ENCODE data around the gene JAKMIP1. TPM values are rescaled to one million over a fixed set of nuclear protein-coding genes. Genes with fewer than 3 reads are reported as not detected.

JAKMIP1 gene
- polyA plus RNA-seq, 2 donors: 0.13 to 0.31 TPM

GRCh38 chr4:6197433-6198174 lies 2.7 kb downstream of the JAKMIP1 start:
- H3K27ac ChIP-seq (ENCODE audit: low read depth in 2 of 2, low read length in 1 of 2): no peak overlapping the region
- peaks cover 3 to 16% of the 10 kb centered on the region in 2 donors for H3K9me3 ChIP-seq (ENCODE audit: control insufficient read depth in 2 of 2, insufficient read depth in 1 of 2, low read depth in 1 of 2, low read length in 1 of 2)
- H3K4me3 ChIP-seq (ENCODE audit: low read depth in 1 of 2, low read length in 2 of 2): no peak overlapping the region
- H3K4me1 ChIP-seq (ENCODE audit: control insufficient read depth in 2 of 2, insufficient read depth in 2 of 2, low read length in 1 of 2): peaks cover 11 to 15% of the 10 kb centered on the region in 2 donors
- H3K27me3 ChIP-seq (ENCODE audit: control insufficient read depth in 1 of 2, insufficient read depth in 2 of 2, low read length in 2 of 2): peaks cover 0 to 2% of the 10 kb centered on the region in 2 donors
- H3K36me3 ChIP-seq (ENCODE audit: control insufficient read depth in 2 of 2, insufficient read depth in 2 of 2, low read length in 1 of 2): no peaks in the 10 kb centered on the region
- 62 to 65% methylated on average over 9 of the region's 9 CpGs for WGBS, 2 donors

- WGBS, 2 donors: 85% methylated on average over 11 of the region's 11 CpGs
- Histone ChIP-seq H3K36me3 (ENCODE audit: control insufficient read depth in 2 of 2, insufficient read depth in 2 of 2, low read length in 1 of 2) (no peaks in the 10 kb centered on the region), H3K4me1 (ENCODE audit: control insufficient read depth in 2 of 2, insufficient read depth in 2 of 2, low read length in 1 of 2) (peaks cover 11 to 15% of the 10 kb centered on the region in 2 donors), H3K27me3 (ENCODE audit: control insufficient read depth in 1 of 2, insufficient read depth in 2 of 2, low read length in 2 of 2) (peaks cover 0 to 2% of the 10 kb centered on the region in 2 donors), H3K27ac (ENCODE audit: low read depth in 2 of 2, low read length in 1 of 2) (no peak overlapping the region), H3K9me3 (ENCODE audit: control insufficient read depth in 2 of 2, insufficient read depth in 1 of 2, low read depth in 1 of 2, low read length in 1 of 2) (peaks cover under 1 to 15% of the 10 kb centered on the region in 2 donors), H3K4me3 (ENCODE audit: low read depth in 1 of 2, low read length in 2 of 2) (no peak overlapping the region)
These were observed 3.5 kb downstream of the JAKMIP1 start for GRCh38 chr4:6196871-6197270.

- H3K27me3 ChIP-seq (ENCODE audit: control insufficient read depth in 1 of 2, insufficient read depth in 2 of 2, low read length in 2 of 2): peaks cover 0 to 2% of the 10 kb centered on the region in 2 donors
- H3K4me1 ChIP-seq (ENCODE audit: control insufficient read depth in 2 of 2, insufficient read depth in 2 of 2, low read length in 1 of 2): peaks cover 11 to 15% of the 10 kb centered on the region in 2 donors
- no peaks in the 10 kb centered on the region for H3K36me3 ChIP-seq (ENCODE audit: control insufficient read depth in 2 of 2, insufficient read depth in 2 of 2, low read length in 1 of 2)
- peaks cover 0 to 10% of the 10 kb centered on the region in 2 donors for H3K9me3 ChIP-seq (ENCODE audit: control insufficient read depth in 2 of 2, insufficient read depth in 1 of 2, low read depth in 1 of 2, low read length in 1 of 2)
- no peak overlapping the region for H3K4me3 ChIP-seq (ENCODE audit: low read depth in 1 of 2, low read length in 2 of 2)
- no peak overlapping the region for H3K27ac ChIP-seq (ENCODE audit: low read depth in 2 of 2, low read length in 1 of 2)
- WGBS, 2 donors: 85 to 88% methylated on average over 8 of the region's 8 CpGs
These were observed 4.0 kb downstream of the JAKMIP1 start for GRCh38 chr4:6196324-6196723.

GRCh38 chr4:6195602-6196319 lies 4.6 kb downstream of the JAKMIP1 start:
- Histone ChIP-seq H3K4me3 (ENCODE audit: low read depth in 1 of 2, low read length in 2 of 2) (no peak overlapping the region), H3K9me3 (ENCODE audit: control insufficient read depth in 2 of 2, insufficient read depth in 1 of 2, low read depth in 1 of 2, low read length in 1 of 2) (peaks cover 0 to 4% of the 10 kb centered on the region in 2 donors), H3K27me3 (ENCODE audit: control insufficient read depth in 1 of 2, insufficient read depth in 2 of 2, low read length in 2 of 2) (peaks cover 0 to 2% of the 10 kb centered on the region in 2 donors), H3K36me3 (ENCODE audit: control insufficient read depth in 2 of 2, insufficient read depth in 2 of 2, low read length in 1 of 2) (no peaks in the 10 kb centered on the region), H3K4me1 (ENCODE audit: control insufficient read depth in 2 of 2, insufficient read depth in 2 of 2, low read length in 1 of 2) (peaks cover 10 to 15% of the 10 kb centered on the region in 2 donors), H3K27ac (ENCODE audit: low read depth in 2 of 2, low read length in 1 of 2) (no peak overlapping the region)
- WGBS, 2 donors: 56 to 62% methylated on average over 12 of the region's 12 CpGs

- H3K27me3 ChIP-seq (ENCODE audit: control insufficient read depth in 1 of 2, insufficient read depth in 2 of 2, low read length in 2 of 2): peaks cover 0 to 2% of the 10 kb centered on the region in 2 donors
- H3K4me1 ChIP-seq (ENCODE audit: control insufficient read depth in 2 of 2, insufficient read depth in 2 of 2, low read length in 1 of 2): peaks cover 5 to 10% of the 10 kb centered on the region in 2 donors
- H3K4me3 ChIP-seq (ENCODE audit: low read depth in 1 of 2, low read length in 2 of 2): no peak overlapping the region
- WGBS, 2 donors: 84 to 85% methylated on average over 12 of the region's 12 CpGs
- no peak overlapping the region for H3K27ac ChIP-seq (ENCODE audit: low read depth in 2 of 2, low read length in 1 of 2)
- peaks cover 0 to 3% of the 10 kb centered on the region in 2 donors for H3K9me3 ChIP-seq (ENCODE audit: control insufficient read depth in 2 of 2, insufficient read depth in 1 of 2, low read depth in 1 of 2, low read length in 1 of 2)
- no peaks in the 10 kb centered on the region for H3K36me3 ChIP-seq (ENCODE audit: control insufficient read depth in 2 of 2, insufficient read depth in 2 of 2, low read length in 1 of 2)
These were observed 5.7 kb downstream of the JAKMIP1 start for GRCh38 chr4:6194458-6195195.

GRCh38 chr4:6193399-6193798 lies 7.0 kb downstream of the JAKMIP1 start:
- H3K9me3 ChIP-seq (ENCODE audit: control insufficient read depth in 2 of 2, insufficient read depth in 1 of 2, low read depth in 1 of 2, low read length in 1 of 2): peaks cover 0 to 3% of the 10 kb centered on the region in 2 donors
- 80 to 82% methylated on average over 11 of the region's 11 CpGs for WGBS, 2 donors
- H3K4me1 ChIP-seq (ENCODE audit: control insufficient read depth in 2 of 2, insufficient read depth in 2 of 2, low read length in 1 of 2): no peaks in the 10 kb centered on the region
- peaks cover 0 to 2% of the 10 kb centered on the region in 2 donors for H3K27me3 ChIP-seq (ENCODE audit: control insufficient read depth in 1 of 2, insufficient read depth in 2 of 2, low read length in 2 of 2)
- no peaks in the 10 kb centered on the region for H3K36me3 ChIP-seq (ENCODE audit: control insufficient read depth in 2 of 2, insufficient read depth in 2 of 2, low read length in 1 of 2)
- H3K27ac ChIP-seq (ENCODE audit: low read depth in 2 of 2, low read length in 1 of 2): no peak overlapping the region
- no peak overlapping the region for H3K4me3 ChIP-seq (ENCODE audit: low read depth in 1 of 2, low read length in 2 of 2)

- no peak overlapping the region for H3K27ac ChIP-seq (ENCODE audit: low read depth in 2 of 2, low read length in 1 of 2)
- H3K27me3 ChIP-seq (ENCODE audit: control insufficient read depth in 1 of 2, insufficient read depth in 2 of 2, low read length in 2 of 2): peaks cover 0 to 2% of the 10 kb centered on the region in 2 donors
- 70 to 72% methylated on average over 9 of the region's 9 CpGs for WGBS, 2 donors
- H3K4me3 ChIP-seq (ENCODE audit: low read depth in 1 of 2, low read length in 2 of 2): no peak overlapping the region
- no peaks in the 10 kb centered on the region for H3K4me1 ChIP-seq (ENCODE audit: control insufficient read depth in 2 of 2, insufficient read depth in 2 of 2, low read length in 1 of 2)
- H3K9me3 ChIP-seq (ENCODE audit: control insufficient read depth in 2 of 2, insufficient read depth in 1 of 2, low read depth in 1 of 2, low read length in 1 of 2): peaks cover 0 to 3% of the 10 kb centered on the region in 2 donors
- no peaks in the 10 kb centered on the region for H3K36me3 ChIP-seq (ENCODE audit: control insufficient read depth in 2 of 2, insufficient read depth in 2 of 2, low read length in 1 of 2)
These were observed 8.1 kb downstream of the JAKMIP1 start for GRCh38 chr4:6192245-6192644.

- WGBS, 2 donors: 87 to 92% methylated on average over 11 of the region's 11 CpGs
- no peaks in the 10 kb centered on the region for H3K4me1 ChIP-seq (ENCODE audit: control insufficient read depth in 2 of 2, insufficient read depth in 2 of 2, low read length in 1 of 2)
- H3K36me3 ChIP-seq (ENCODE audit: control insufficient read depth in 2 of 2, insufficient read depth in 2 of 2, low read length in 1 of 2): no peaks in the 10 kb centered on the region
- peaks cover 0 to 2% of the 10 kb centered on the region in 2 donors for H3K27me3 ChIP-seq (ENCODE audit: control insufficient read depth in 1 of 2, insufficient read depth in 2 of 2, low read length in 2 of 2)
- no peak overlapping the region for H3K4me3 ChIP-seq (ENCODE audit: low read depth in 1 of 2, low read length in 2 of 2)
- H3K9me3 ChIP-seq (ENCODE audit: control insufficient read depth in 2 of 2, insufficient read depth in 1 of 2, low read depth in 1 of 2, low read length in 1 of 2): peaks cover 0 to 3% of the 10 kb centered on the region in 2 donors
- H3K27ac ChIP-seq (ENCODE audit: low read depth in 2 of 2, low read length in 1 of 2): no peak overlapping the region
These were observed 8.8 kb downstream of the JAKMIP1 start for GRCh38 chr4:6191448-6192130.

- Histone ChIP-seq H3K27ac (ENCODE audit: low read depth in 2 of 2, low read length in 1 of 2) (no peak overlapping the region), H3K4me1 (ENCODE audit: control insufficient read depth in 2 of 2, insufficient read depth in 2 of 2, low read length in 1 of 2) (no peaks in the 10 kb centered on the region), H3K27me3 (ENCODE audit: control insufficient read depth in 1 of 2, insufficient read depth in 2 of 2, low read length in 2 of 2) (no peaks in the 10 kb centered on the region), H3K4me3 (ENCODE audit: low read depth in 1 of 2, low read length in 2 of 2) (no peak overlapping the region), H3K36me3 (ENCODE audit: control insufficient read depth in 2 of 2, insufficient read depth in 2 of 2, low read length in 1 of 2) (no peaks in the 10 kb centered on the region), H3K9me3 (ENCODE audit: control insufficient read depth in 2 of 2, insufficient read depth in 1 of 2, low read depth in 1 of 2, low read length in 1 of 2) (peaks cover 0 to 6% of the 10 kb centered on the region in 2 donors)
- 73 to 78% methylated on average over 8 of the region's 8 CpGs for WGBS, 2 donors
These were observed 9.9 kb downstream of the JAKMIP1 start for GRCh38 chr4:6190486-6190885.
